H1 (cell line): Measurements from ENCODE around the gene CXXC5. TPM values are rescaled to one million over a fixed set of nuclear protein-coding genes. Genes with fewer than 3 reads are reported as not detected.

Experiments used
- CTCF ChIA-PET: fragments of 300-600 bp; sonication (Branson Sonifier 250); formaldehyde crosslinking; loops from one replicate; lab custom pipeline; 2021; ENCODE audit not compliant: partially characterized antibody; lab: Charles Lee
- POLR2A ChIA-PET: fragments of 300-600 bp; sonication (Branson Sonifier 250); formaldehyde crosslinking; loops from one replicate; lab custom pipeline; 2021; ENCODE audit warnings: inconsistent platforms; ENCODE audit not compliant: partially characterized antibody; lab: Charles Lee
- DNase-seq, 2 experiments: peaks; one replicate each; pipeline versions ENCODE4 v3.0.0 to v3.0.0-alpha.2; 2010 to 2022; ENCODE audit warnings: low spot score in 2 of 2, low read depth in 1 of 2, mixed read lengths in 1 of 2
- FAIRE-seq: peaks from 2 replicates; lab custom pipeline; 2011; peaks lifted over from hg19 to GRCh38; lab: Jason Lieb, UNC
- H2AFZ ChIP-seq: 2 replicates; pipeline ENCODE4 v1.8.1; 2012; ENCODE audit warnings: low read length, inconsistent platforms
- H2AK5ac ChIP-seq: 2 replicates; pipeline ENCODE4 v1.6.1; 2013; ENCODE audit warnings: low read depth, low read length
- H2BK120ac ChIP-seq: replicated peaks from 2 replicates; pipeline ENCODE3; 2013; ENCODE audit warnings: low read depth, low read length, inconsistent platforms
- H2BK12ac ChIP-seq: 2 replicates; pipeline ENCODE4 v1.6.1; 2013; ENCODE audit warnings: low read depth, low read length
- H2BK15ac ChIP-seq: 2 replicates; pipeline ENCODE4 v1.6.1; 2013; ENCODE audit warnings: low read length
- H2BK20ac ChIP-seq: 2 replicates; pipeline ENCODE4 v1.6.1; 2013; ENCODE audit warnings: low read length
- H2BK5ac ChIP-seq: 2 replicates; pipeline ENCODE4 v1.6.1; 2013; ENCODE audit warnings: low read depth, low read length
- H3K14ac ChIP-seq: 2 replicates; pipeline ENCODE4 v1.6.1; 2013; ENCODE audit warnings: inconsistent platforms; ENCODE audit not compliant: insufficient read length
- H3K18ac ChIP-seq: 2 replicates; pipeline ENCODE4 v1.6.1; 2013; ENCODE audit warnings: low read length; ENCODE audit errors: extremely low read depth
- H3K23ac ChIP-seq: 2 replicates; pipeline ENCODE4 v1.6.1; 2013; ENCODE audit warnings: inconsistent platforms; ENCODE audit not compliant: insufficient read length
- H3K23me2 ChIP-seq: 2 replicates; pipeline ENCODE4 v1.6.1; 2013; ENCODE audit warnings: low read depth, low read length
- H3K27ac ChIP-seq: 2 replicates; pipeline ENCODE4 v1.6.1; 2011; ENCODE audit warnings: low read depth, low read length, inconsistent platforms
- H3K27me3 ChIP-seq, 4 experiments: replicated peaks in 1 of 4; 1 replicate in 1 of 4; 2 replicates in 3 of 4; pipeline versions ENCODE4 v1.6.1 to v1.8.1; 2011 to 2013; ENCODE audit warnings: low read length in 3 of 4, mild to moderate bottlenecking in 3 of 4, inconsistent platforms in 2 of 4, mixed read lengths in 2 of 4, moderate library complexity in 1 of 4; ENCODE audit not compliant: control insufficient read depth in 3 of 4, insufficient read depth in 3 of 4; ENCODE audit errors: extremely low read depth in 1 of 4
- H3K36me3 ChIP-seq, 4 experiments: 2 replicates each; pipeline versions ENCODE4 v1.6.1 to v1.8.1; 2011 to 2013; ENCODE audit warnings: mild to moderate bottlenecking in 4 of 4, low read length in 3 of 4, moderate library complexity in 2 of 4, control low read depth in 1 of 4, inconsistent platforms in 1 of 4; ENCODE audit not compliant: insufficient read depth in 4 of 4, control insufficient read depth in 2 of 4
- H3K4ac ChIP-seq: replicated peaks from 2 replicates; pipeline ENCODE3; 2013; ENCODE audit warnings: low read length, low read depth, mixed read lengths, inconsistent platforms; ENCODE audit not compliant: insufficient read length
- H3K4me1 ChIP-seq, 4 experiments: replicated peaks in 1 of 4; 1 replicate in 1 of 4; 2 replicates in 3 of 4; pipeline versions ENCODE4 v1.6.1 to v1.8.1; 2011 to 2013; ENCODE audit warnings: low read length in 3 of 4, inconsistent platforms in 2 of 4, mixed read lengths in 1 of 4; ENCODE audit not compliant: insufficient read depth in 4 of 4, control insufficient read depth in 3 of 4
- H3K4me2 ChIP-seq, 2 experiments: 2 replicates each; pipeline versions ENCODE4 v1.6.1 to v1.8.1; 2011 to 2013; ENCODE audit warnings: low read depth in 2 of 2, low read length in 2 of 2, control low read depth in 1 of 2, inconsistent platforms in 1 of 2, mild to moderate bottlenecking in 1 of 2; ENCODE audit not compliant: insufficient read depth in 1 of 2
- H3K4me3 ChIP-seq, 4 experiments: fragments of 200-600, 300-600 bp in 1 of 4; sonication (generic), shearing (Covaris generic), sonication (Bioruptor Twin) in 1 of 4; 2 replicates each; pipeline versions ENCODE4 v1.5.1 to v1.8.1; 2011 to 2016; ENCODE audit warnings: low read length in 4 of 4, low read depth in 3 of 4, control low read depth in 2 of 4, inconsistent platforms in 2 of 4, mild to moderate bottlenecking in 2 of 4, mixed read lengths in 1 of 4, moderate library complexity in 1 of 4; ENCODE audit not compliant: insufficient read depth in 2 of 4; ENCODE audit errors: extremely low read depth in 1 of 4
- H3K56ac ChIP-seq: replicated peaks from 2 replicates; pipeline ENCODE3; 2013; ENCODE audit warnings: low read depth, mild to moderate bottlenecking, mixed read lengths, low read length, inconsistent platforms; ENCODE audit not compliant: insufficient read length
- H3K79me1 ChIP-seq: 2 replicates; pipeline ENCODE4 v1.6.1; 2013; ENCODE audit warnings: low read depth, low read length, control low read depth
- H3K79me2 ChIP-seq, 2 experiments: 2 replicates each; pipeline versions ENCODE4 v1.6.1 to v1.8.1; 2012 to 2013; ENCODE audit warnings: low read length in 2 of 2, mild to moderate bottlenecking in 2 of 2, inconsistent platforms in 1 of 2; ENCODE audit not compliant: insufficient read depth in 2 of 2, control insufficient read depth in 1 of 2
- H3K9ac ChIP-seq, 4 experiments: replicated peaks in 1 of 4; 1 replicate in 1 of 4; 2 replicates in 3 of 4; pipeline versions ENCODE4 v1.6.1 to v1.8.1; 2011 to 2013; ENCODE audit warnings: low read depth in 3 of 4, low read length in 3 of 4, control low read depth in 2 of 4, mild to moderate bottlenecking in 2 of 4, moderate library complexity in 2 of 4, inconsistent platforms in 1 of 4; ENCODE audit errors: extremely low read depth in 1 of 4
- H3K9me3 ChIP-seq, 2 experiments: 2 replicates each; pipeline versions ENCODE4 v1.6.1 to v1.8.1; 2012 to 2013; ENCODE audit warnings: mild to moderate bottlenecking in 2 of 2, moderate library complexity in 2 of 2, control low read depth in 1 of 2, inconsistent platforms in 1 of 2, low read depth in 1 of 2, low read length in 1 of 2, mixed read lengths in 1 of 2; ENCODE audit not compliant: insufficient read depth in 2 of 2
- H4K20me1 ChIP-seq, 2 experiments: replicated peaks in 1 of 2; 2 replicates each; pipeline versions ENCODE3 to v1.8.1; 2011 to 2013; ENCODE audit warnings: inconsistent platforms in 2 of 2, low read length in 2 of 2, mild to moderate bottlenecking in 1 of 2; ENCODE audit not compliant: insufficient read depth in 2 of 2, control insufficient read depth in 1 of 2
- H4K5ac ChIP-seq: 2 replicates; pipeline ENCODE4 v1.6.1; 2013; ENCODE audit warnings: low read length, low read depth, mixed read lengths, inconsistent platforms; ENCODE audit not compliant: insufficient read length
- H4K8ac ChIP-seq: 2 replicates; pipeline ENCODE4 v1.8.0; 2013; ENCODE audit warnings: mild to moderate bottlenecking, moderate library complexity, low read length, inconsistent platforms; ENCODE audit not compliant: insufficient read depth; ENCODE audit errors: extremely low read depth
- H4K91ac ChIP-seq: replicated peaks from 2 replicates; pipeline ENCODE3; 2013; ENCODE audit warnings: low read length, mixed read lengths, inconsistent platforms; ENCODE audit not compliant: insufficient read length
- SAP30 ChIP-seq: fragments of 300-600 bp; sonication (generic); IDR thresholded peaks from 2 replicates; pipeline ENCODE4 v1.7.1; 2012; ENCODE audit warnings: low read length, moderate library complexity, mild to moderate bottlenecking, inconsistent platforms; ENCODE audit not compliant: insufficient read depth, insufficient replicate concordance
- WGBS, 2 experiments: shearing (Covaris generic) in 1 of 2; methylation state at CpG; one replicate each; pipeline versions ENCODE4 v1.1.6 to v1.1.7; 2013 to 2015; ENCODE audit warnings: low lambda C conversion rate in 2 of 2, mixed read lengths in 2 of 2, inconsistent platforms in 1 of 2, low coverage in 1 of 2, missing lambda C conversion rate in 1 of 2; ENCODE audit not compliant: insufficient replicate concordance in 2 of 2, insufficient coverage in 1 of 2, insufficient read length in 1 of 2; ENCODE audit errors: extremely low coverage in 1 of 2, missing lambda C conversion rate in 1 of 2; 5-methylcytosine and 5-hydroxymethylcytosine counted together
- polyA plus RNA-seq, 7 experiments: library from polyadenylated mRNA; depleted of rRNA in 3 of 7; stranded (reverse) in 5 of 7; unstranded in 2 of 7; fragments of >200 nt in 5 of 7; fragments of 200-250 nt in 2 of 7; gene quantifications; 1 replicate in 5 of 7; 2 replicates in 1 of 7; 4 replicates in 1 of 7; pipeline versions ENCODE4 v1.2.1 to v1.2.3, GENCODE V29; 2011 to 2013; ENCODE audit warnings: missing spikeins in 2 of 7, mixed read lengths in 2 of 7
- total RNA-seq: library from RNA; stranded (reverse); fragmentation: NEBNext Ultra II Directional; extraction: Animal tissue kit (Norgen Biotek cat#: 25700); gene quantifications from 2 replicates; pipeline ENCODE4 v1.2.1, GENCODE V29; 2021
- TF ChIP-seq, protein P1 (sequence below), 3 experiments: IDR thresholded peaks; 1 replicate in 2 of 3; 2 replicates in 1 of 3; pipeline versions ENCODE4 v1.5.1 to v1.6.1; 2011; ENCODE audit warnings: low read length in 3 of 3, mild to moderate bottlenecking in 3 of 3, inconsistent platforms in 2 of 3, low read depth in 1 of 3, moderate library complexity in 1 of 3; ENCODE audit not compliant: insufficient read depth in 1 of 3; ENCODE audit errors: control extremely low read depth in 1 of 3

The CXXC5 gene
- total and polyA plus RNA-seq, 2 of the 8 experiments (the other 6 are each of a cell fraction or from before 2014, with no cell fraction given) = 61.4 to 74.0 TPM

DNA sequence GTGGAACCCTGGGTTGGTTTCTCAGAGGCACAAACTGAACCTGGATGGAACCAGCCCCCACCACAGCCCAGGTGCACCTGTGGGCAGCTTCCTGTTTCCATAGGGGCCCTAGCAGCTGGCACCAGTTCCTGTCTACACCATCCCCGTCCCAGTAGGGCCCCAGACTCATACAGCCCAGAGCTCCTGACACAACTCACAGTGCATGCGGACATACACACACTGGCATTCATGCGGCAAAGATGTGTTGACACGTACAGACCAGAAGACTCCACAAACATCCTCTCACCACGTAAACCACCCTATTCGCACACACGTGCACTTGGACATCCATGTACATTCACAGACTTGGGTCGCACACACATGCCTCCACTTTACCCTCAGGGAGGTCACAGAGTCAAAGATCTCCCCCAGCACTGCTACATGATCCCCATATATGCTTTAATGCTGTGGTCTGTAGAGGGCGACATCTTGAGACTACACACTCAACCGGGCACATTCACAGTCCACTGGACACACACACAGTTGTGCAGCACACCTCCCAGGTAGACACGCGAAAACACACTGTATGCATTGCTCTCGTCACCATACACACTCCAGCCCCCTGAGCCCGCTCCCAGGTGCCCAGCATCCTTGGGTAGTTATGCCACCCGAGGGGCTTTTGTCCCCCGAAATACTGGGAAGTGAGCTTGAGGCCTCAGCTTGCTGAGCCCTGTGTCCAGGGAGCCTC is 22.4 kb downstream of the CXXC5 start:
- FAIRE-seq (no peak), DNase-seq (no peak)
- H2BK15ac ChIP-seq = no peak overlapping the region
- no peak overlapping the region for H2BK20ac ChIP-seq
- no peak overlapping the region for H3K4me3 ChIP-seq
- H3K18ac ChIP-seq = no peak overlapping the region
- no peaks in the 10 kb centered on the region for H3K36me3 ChIP-seq
- H3K23ac ChIP-seq = no peak overlapping the region
- H3K56ac ChIP-seq = no peak overlapping the region
- H3K4ac ChIP-seq = no peak overlapping the region
- CTCF ChIA-PET = interaction anchor here (0.6 to 17.2 kb wide), 26 partner anchors 8 to 248 kb away, joined by 3 to 171 read pairs (median 6); no protein-coding TSS in a partner anchor
- no peak overlapping the region for H3K14ac ChIP-seq
- peaks cover 13 to 92% of the 10 kb centered on the region in 2 experiments for H3K79me2 ChIP-seq
- H3K9ac ChIP-seq = no peak overlapping the region
- no peaks in the 10 kb centered on the region for H3K9me3 ChIP-seq
- H3K23me2 ChIP-seq = no peaks in the 10 kb centered on the region; the same call in 1 of the 2 replicates
- no peak overlapping the region for H4K91ac ChIP-seq
- H3K4me2 ChIP-seq = no peak overlapping the region; a peak in 1 of 4 replicates
- no peak overlapping the region for H3K27ac ChIP-seq
- POLR2A ChIA-PET = interaction anchor here (0.7 to 2.2 kb wide), 10 partner anchors 9 to 22 kb away, joined by 3 to 7 read pairs (median 4); partner anchors contain the start of gene CXXC5
- H2AFZ ChIP-seq = no peak overlapping the region
- H4K5ac ChIP-seq = no peak overlapping the region
- WGBS, 2 experiments = 83% methylated on average over 16 of the region's 16 CpGs; no CpG with 5 or more reads in 1 of the 2 experiments
- H4K20me1 ChIP-seq = peaks cover 52 to 72% of the 10 kb centered on the region in 2 experiments
- no peak overlapping the region for H2BK120ac ChIP-seq
- H3K4me1 ChIP-seq = peaks cover 9 to 55% (median 43%) of the 10 kb centered on the region in 4 experiments
- peak overlapping the region; percentile 72; the same call in 1 of the 2 replicates for H2BK5ac ChIP-seq
- H2AK5ac ChIP-seq = peak overlapping the region; percentile 67; the same call in 1 of the 2 replicates
- H2BK12ac ChIP-seq = peak overlapping the region; percentile 77; the same call in 1 of the 2 replicates
- TF ChIP-seq SAP30 = no peak
- TF ChIP-seq, protein P1, sequence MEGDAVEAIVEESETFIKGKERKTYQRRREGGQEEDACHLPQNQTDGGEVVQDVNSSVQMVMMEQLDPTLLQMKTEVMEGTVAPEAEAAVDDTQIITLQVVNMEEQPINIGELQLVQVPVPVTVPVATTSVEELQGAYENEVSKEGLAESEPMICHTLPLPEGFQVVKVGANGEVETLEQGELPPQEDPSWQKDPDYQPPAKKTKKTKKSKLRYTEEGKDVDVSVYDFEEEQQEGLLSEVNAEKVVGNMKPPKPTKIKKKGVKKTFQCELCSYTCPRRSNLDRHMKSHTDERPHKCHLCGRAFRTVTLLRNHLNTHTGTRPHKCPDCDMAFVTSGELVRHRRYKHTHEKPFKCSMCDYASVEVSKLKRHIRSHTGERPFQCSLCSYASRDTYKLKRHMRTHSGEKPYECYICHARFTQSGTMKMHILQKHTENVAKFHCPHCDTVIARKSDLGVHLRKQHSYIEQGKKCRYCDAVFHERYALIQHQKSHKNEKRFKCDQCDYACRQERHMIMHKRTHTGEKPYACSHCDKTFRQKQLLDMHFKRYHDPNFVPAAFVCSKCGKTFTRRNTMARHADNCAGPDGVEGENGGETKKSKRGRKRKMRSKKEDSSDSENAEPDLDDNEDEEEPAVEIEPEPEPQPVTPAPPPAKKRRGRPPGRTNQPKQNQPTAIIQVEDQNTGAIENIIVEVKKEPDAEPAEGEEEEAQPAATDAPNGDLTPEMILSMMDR (IDR thresholded peaks at IDR 0.05; ENCODE audit: control extremely low read depth in 1 of 3, insufficient read depth in 1 of 3, low read depth in 1 of 3, low read length in 3 of 3) = peak in 1 of 3 experiments; percentile 50; a peak in 1 of 4 replicates
- no peaks in the 10 kb centered on the region for H3K27me3 ChIP-seq
- H4K8ac ChIP-seq = 0 out of 2 replicates have a peak overlapping the region, but pooled peaks have one; percentile 1
- peaks cover 37% of the 10 kb centered on the region for H3K79me1 ChIP-seq
